HPDE6-E6E7 (cell line): Measurements from ENCODE around the gene UPK3BL1.
"Not testable (repeated sequence)": the region's sequence is repeated elsewhere in the genome, so short reads cannot be mapped to it uniquely, and the experiment has no call there.

Experiments used
- DNase-seq: peaks from one replicate; pipeline ENCODE4 v3.0.0; 2011; ENCODE audit warnings: missing footprints; ENCODE audit errors: extremely low spot score

The UPK3BL1 gene

GRCh38 chr7:102627271-102627904, 15.2 kb downstream of the UPK3BL1 start:
- not testable (repeated sequence) for DNase-seq

- DNase-seq: not testable (repeated sequence)
Observed at GRCh38 chr7:102618122-102618521, 24.5 kb downstream of the UPK3BL1 start.

GRCh38 chr7:102616507-102617125, 26.0 kb downstream of the UPK3BL1 start, which contains the start of gene RASA4:
Gene RASA4 (minus strand): TSS chr7:102616756. CDS start chr7:102616689, 67 bp downstream.
- not testable (repeated sequence) for DNase-seq

GRCh38 chr7:102615930-102616329, 26.7 kb downstream of the UPK3BL1 start:
- DNase-seq: not testable (repeated sequence)

GRCh38 chr7:102614873-102615272, 27.7 kb downstream of the UPK3BL1 start:
- DNase-seq: not testable (repeated sequence)

- DNase-seq: not testable (repeated sequence)
Observed at GRCh38 chr7:102614346-102614697, 28.3 kb downstream of the UPK3BL1 start.

- DNase-seq: not testable (repeated sequence)
Observed at GRCh38 chr7:102613575-102614345, 28.8 kb downstream of the UPK3BL1 start.

GRCh38 chr7:102611675-102612325, 30.8 kb downstream of the UPK3BL1 start:
- not testable (repeated sequence) for DNase-seq

GRCh38 chr7:102611013-102611674, 31.4 kb downstream of the UPK3BL1 start:
- DNase-seq: not testable (repeated sequence)

GRCh38 chr7:102610441-102610840, 32.1 kb downstream of the UPK3BL1 start:
- not testable (repeated sequence) for DNase-seq

GRCh38 chr7:102609734-102610133, 32.9 kb downstream of the UPK3BL1 start:
- DNase-seq: not testable (repeated sequence)

GRCh38 chr7:102606848-102607247, 35.7 kb downstream of the UPK3BL1 start:
- not testable (repeated sequence) for DNase-seq

GRCh38 chr7:102604431-102605145, 38.0 kb downstream of the UPK3BL1 start:
- DNase-seq: not testable (repeated sequence)

- DNase-seq: not testable (repeated sequence)
Observed at GRCh38 chr7:102602317-102602716, 40.3 kb downstream of the UPK3BL1 start.

GRCh38 chr7:102599699-102600098, 42.9 kb downstream of the UPK3BL1 start:
- DNase-seq: not testable (repeated sequence)

- DNase-seq: not testable (repeated sequence)
Observed at GRCh38 chr7:102596036-102596435, 46.6 kb downstream of the UPK3BL1 start.

- not testable (repeated sequence) for DNase-seq
Observed at GRCh38 chr7:102593637-102594334, 48.8 kb downstream of the UPK3BL1 start.

- not testable (repeated sequence) for DNase-seq
Observed at GRCh38 chr7:102592477-102593019, 50.0 kb downstream of the UPK3BL1 start.

- not testable (repeated sequence) for DNase-seq
Observed at GRCh38 chr7:102589857-102590256, 52.7 kb downstream of the UPK3BL1 start.
